H1 (cell line): ENCODE measurements around the gene COL28A1. TPM values are rescaled to one million over a fixed set of nuclear protein-coding genes. Genes with fewer than 3 reads are reported as not detected.
"Not testable (repeated sequence)": the region's sequence is repeated elsewhere in the genome, so short reads cannot be mapped to it uniquely, and the experiment has no call there.

ENCODE experiments used
- CTCF ChIA-PET: fragments of 300-600 bp; sonication (Branson Sonifier 250); formaldehyde crosslinking; loops from one replicate; lab custom pipeline; 2021; ENCODE audit not compliant: partially characterized antibody; lab: Charles Lee
- POLR2A ChIA-PET: fragments of 300-600 bp; sonication (Branson Sonifier 250); formaldehyde crosslinking; loops from one replicate; lab custom pipeline; 2021; ENCODE audit warnings: inconsistent platforms; ENCODE audit not compliant: partially characterized antibody; lab: Charles Lee
- DNase-seq, 2 experiments: peaks; one replicate each; pipeline versions ENCODE4 v3.0.0 to v3.0.0-alpha.2; 2010 to 2022; ENCODE audit warnings: low spot score in 2 of 2, low read depth in 1 of 2, mixed read lengths in 1 of 2
- FAIRE-seq: peaks from 2 replicates; lab custom pipeline; 2011; peaks lifted over from hg19 to GRCh38; lab: Jason Lieb, UNC
- H2AFZ ChIP-seq: 2 replicates; pipeline ENCODE4 v1.8.1; 2012; ENCODE audit warnings: low read length, inconsistent platforms
- H2AK5ac ChIP-seq: 2 replicates; pipeline ENCODE4 v1.6.1; 2013; ENCODE audit warnings: low read depth, low read length
- H2BK120ac ChIP-seq: replicated peaks from 2 replicates; pipeline ENCODE3; 2013; ENCODE audit warnings: low read depth, low read length, inconsistent platforms
- H2BK12ac ChIP-seq: 2 replicates; pipeline ENCODE4 v1.6.1; 2013; ENCODE audit warnings: low read depth, low read length
- H2BK15ac ChIP-seq: 2 replicates; pipeline ENCODE4 v1.6.1; 2013; ENCODE audit warnings: low read length
- H2BK20ac ChIP-seq: 2 replicates; pipeline ENCODE4 v1.6.1; 2013; ENCODE audit warnings: low read length
- H2BK5ac ChIP-seq: 2 replicates; pipeline ENCODE4 v1.6.1; 2013; ENCODE audit warnings: low read depth, low read length
- H3K14ac ChIP-seq: 2 replicates; pipeline ENCODE4 v1.6.1; 2013; ENCODE audit warnings: inconsistent platforms; ENCODE audit not compliant: insufficient read length
- H3K18ac ChIP-seq: 2 replicates; pipeline ENCODE4 v1.6.1; 2013; ENCODE audit warnings: low read length; ENCODE audit errors: extremely low read depth
- H3K23ac ChIP-seq: 2 replicates; pipeline ENCODE4 v1.6.1; 2013; ENCODE audit warnings: inconsistent platforms; ENCODE audit not compliant: insufficient read length
- H3K23me2 ChIP-seq: 2 replicates; pipeline ENCODE4 v1.6.1; 2013; ENCODE audit warnings: low read depth, low read length
- H3K27ac ChIP-seq: 2 replicates; pipeline ENCODE4 v1.6.1; 2011; ENCODE audit warnings: low read depth, low read length, inconsistent platforms
- H3K27me3 ChIP-seq, 4 experiments: replicated peaks in 1 of 4; 1 replicate in 1 of 4; 2 replicates in 3 of 4; pipeline versions ENCODE4 v1.6.1 to v1.8.1; 2011 to 2013; ENCODE audit warnings: low read length in 3 of 4, mild to moderate bottlenecking in 3 of 4, inconsistent platforms in 2 of 4, mixed read lengths in 2 of 4, moderate library complexity in 1 of 4; ENCODE audit not compliant: control insufficient read depth in 3 of 4, insufficient read depth in 3 of 4; ENCODE audit errors: extremely low read depth in 1 of 4
- H3K36me3 ChIP-seq, 4 experiments: 2 replicates each; pipeline versions ENCODE4 v1.6.1 to v1.8.1; 2011 to 2013; ENCODE audit warnings: mild to moderate bottlenecking in 4 of 4, low read length in 3 of 4, moderate library complexity in 2 of 4, control low read depth in 1 of 4, inconsistent platforms in 1 of 4; ENCODE audit not compliant: insufficient read depth in 4 of 4, control insufficient read depth in 2 of 4
- H3K4ac ChIP-seq: replicated peaks from 2 replicates; pipeline ENCODE3; 2013; ENCODE audit warnings: low read length, low read depth, mixed read lengths, inconsistent platforms; ENCODE audit not compliant: insufficient read length
- H3K4me1 ChIP-seq, 4 experiments: replicated peaks in 1 of 4; 1 replicate in 1 of 4; 2 replicates in 3 of 4; pipeline versions ENCODE4 v1.6.1 to v1.8.1; 2011 to 2013; ENCODE audit warnings: low read length in 3 of 4, inconsistent platforms in 2 of 4, mixed read lengths in 1 of 4; ENCODE audit not compliant: insufficient read depth in 4 of 4, control insufficient read depth in 3 of 4
- H3K4me2 ChIP-seq, 2 experiments: 2 replicates each; pipeline versions ENCODE4 v1.6.1 to v1.8.1; 2011 to 2013; ENCODE audit warnings: low read depth in 2 of 2, low read length in 2 of 2, control low read depth in 1 of 2, inconsistent platforms in 1 of 2, mild to moderate bottlenecking in 1 of 2; ENCODE audit not compliant: insufficient read depth in 1 of 2
- H3K4me3 ChIP-seq, 4 experiments: fragments of 200-600, 300-600 bp in 1 of 4; sonication (generic), shearing (Covaris generic), sonication (Bioruptor Twin) in 1 of 4; 2 replicates each; pipeline versions ENCODE4 v1.5.1 to v1.8.1; 2011 to 2016; ENCODE audit warnings: low read length in 4 of 4, low read depth in 3 of 4, control low read depth in 2 of 4, inconsistent platforms in 2 of 4, mild to moderate bottlenecking in 2 of 4, mixed read lengths in 1 of 4, moderate library complexity in 1 of 4; ENCODE audit not compliant: insufficient read depth in 2 of 4; ENCODE audit errors: extremely low read depth in 1 of 4
- H3K56ac ChIP-seq: replicated peaks from 2 replicates; pipeline ENCODE3; 2013; ENCODE audit warnings: low read depth, mild to moderate bottlenecking, mixed read lengths, low read length, inconsistent platforms; ENCODE audit not compliant: insufficient read length
- H3K79me1 ChIP-seq: 2 replicates; pipeline ENCODE4 v1.6.1; 2013; ENCODE audit warnings: low read depth, low read length, control low read depth
- H3K79me2 ChIP-seq, 2 experiments: 2 replicates each; pipeline versions ENCODE4 v1.6.1 to v1.8.1; 2012 to 2013; ENCODE audit warnings: low read length in 2 of 2, mild to moderate bottlenecking in 2 of 2, inconsistent platforms in 1 of 2; ENCODE audit not compliant: insufficient read depth in 2 of 2, control insufficient read depth in 1 of 2
- H3K9ac ChIP-seq, 4 experiments: replicated peaks in 1 of 4; 1 replicate in 1 of 4; 2 replicates in 3 of 4; pipeline versions ENCODE4 v1.6.1 to v1.8.1; 2011 to 2013; ENCODE audit warnings: low read depth in 3 of 4, low read length in 3 of 4, control low read depth in 2 of 4, mild to moderate bottlenecking in 2 of 4, moderate library complexity in 2 of 4, inconsistent platforms in 1 of 4; ENCODE audit errors: extremely low read depth in 1 of 4
- H3K9me3 ChIP-seq, 2 experiments: 2 replicates each; pipeline versions ENCODE4 v1.6.1 to v1.8.1; 2012 to 2013; ENCODE audit warnings: mild to moderate bottlenecking in 2 of 2, moderate library complexity in 2 of 2, control low read depth in 1 of 2, inconsistent platforms in 1 of 2, low read depth in 1 of 2, low read length in 1 of 2, mixed read lengths in 1 of 2; ENCODE audit not compliant: insufficient read depth in 2 of 2
- H4K20me1 ChIP-seq, 2 experiments: replicated peaks in 1 of 2; 2 replicates each; pipeline versions ENCODE3 to v1.8.1; 2011 to 2013; ENCODE audit warnings: inconsistent platforms in 2 of 2, low read length in 2 of 2, mild to moderate bottlenecking in 1 of 2; ENCODE audit not compliant: insufficient read depth in 2 of 2, control insufficient read depth in 1 of 2
- H4K5ac ChIP-seq: 2 replicates; pipeline ENCODE4 v1.6.1; 2013; ENCODE audit warnings: low read length, low read depth, mixed read lengths, inconsistent platforms; ENCODE audit not compliant: insufficient read length
- H4K8ac ChIP-seq: 2 replicates; pipeline ENCODE4 v1.8.0; 2013; ENCODE audit warnings: mild to moderate bottlenecking, moderate library complexity, low read length, inconsistent platforms; ENCODE audit not compliant: insufficient read depth; ENCODE audit errors: extremely low read depth
- H4K91ac ChIP-seq: replicated peaks from 2 replicates; pipeline ENCODE3; 2013; ENCODE audit warnings: low read length, mixed read lengths, inconsistent platforms; ENCODE audit not compliant: insufficient read length
- WGBS, 2 experiments: shearing (Covaris generic) in 1 of 2; methylation state at CpG; one replicate each; pipeline versions ENCODE4 v1.1.6 to v1.1.7; 2013 to 2015; ENCODE audit warnings: low lambda C conversion rate in 2 of 2, mixed read lengths in 2 of 2, inconsistent platforms in 1 of 2, low coverage in 1 of 2, missing lambda C conversion rate in 1 of 2; ENCODE audit not compliant: insufficient replicate concordance in 2 of 2, insufficient coverage in 1 of 2, insufficient read length in 1 of 2; ENCODE audit errors: extremely low coverage in 1 of 2, missing lambda C conversion rate in 1 of 2; 5-methylcytosine and 5-hydroxymethylcytosine counted together
- polyA plus RNA-seq, 7 experiments: library from polyadenylated mRNA; depleted of rRNA in 3 of 7; stranded (reverse) in 5 of 7; unstranded in 2 of 7; fragments of >200 nt in 5 of 7; fragments of 200-250 nt in 2 of 7; gene quantifications; 1 replicate in 5 of 7; 2 replicates in 1 of 7; 4 replicates in 1 of 7; pipeline versions ENCODE4 v1.2.1 to v1.2.3, GENCODE V29; 2011 to 2013; ENCODE audit warnings: missing spikeins in 2 of 7, mixed read lengths in 2 of 7
- total RNA-seq: library from RNA; stranded (reverse); fragmentation: NEBNext Ultra II Directional; extraction: Animal tissue kit (Norgen Biotek cat#: 25700); gene quantifications from 2 replicates; pipeline ENCODE4 v1.2.1, GENCODE V29; 2021

COL28A1 gene
- total and polyA plus RNA-seq, 2 of the 8 experiments (the other 6 are each of a cell fraction or from before 2014, with no cell fraction given), result 0.22 to 0.38 TPM

DNA sequence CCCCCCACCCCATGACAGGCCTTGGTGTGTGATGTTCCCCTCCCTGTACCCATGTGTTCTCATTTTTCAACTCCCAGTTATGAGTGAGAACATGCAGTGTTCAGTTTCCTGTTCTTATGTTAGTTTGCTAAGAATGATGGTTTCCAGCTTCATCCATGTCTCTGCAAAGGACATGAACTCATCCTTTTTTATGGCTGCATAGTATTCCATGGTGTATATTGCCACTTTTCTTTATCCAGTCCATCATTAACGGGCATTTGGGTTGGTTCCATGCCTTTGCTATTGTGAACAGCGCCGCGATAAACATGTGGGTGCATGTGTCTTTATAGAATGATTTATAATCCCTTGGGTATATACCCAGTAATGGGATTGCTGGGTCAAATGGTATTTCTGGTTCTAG lies 147.5 kb downstream of the COL28A1 start:
- CTCF ChIA-PET, result not testable (repeated sequence)

More for the DNA sequence above, 147.5 kb downstream of the COL28A1 start:
- H2BK15ac ChIP-seq, H3K4ac ChIP-seq, H4K20me1 ChIP-seq, H2BK5ac ChIP-seq, H3K79me1 ChIP-seq, H2AFZ ChIP-seq, H3K4me3 ChIP-seq, H3K14ac ChIP-seq, H2BK120ac ChIP-seq, H4K8ac ChIP-seq, H4K5ac ChIP-seq, H3K4me1 ChIP-seq, H2BK12ac ChIP-seq, H3K27ac ChIP-seq, H3K23ac ChIP-seq, POLR2A ChIA-PET, FAIRE-seq, H3K18ac ChIP-seq, H3K36me3 ChIP-seq, H3K9ac ChIP-seq, H4K91ac ChIP-seq, H3K56ac ChIP-seq, H3K27me3 ChIP-seq, DNase-seq, H3K4me2 ChIP-seq, H3K23me2 ChIP-seq, H3K79me2 ChIP-seq, H3K9me3 ChIP-seq, H2BK20ac ChIP-seq, H2AK5ac ChIP-seq: not testable (repeated sequence)
- WGBS, 2 experiments, result 98% methylated on average over 4 of the region's 4 CpGs; no CpG with 5 or more reads in 1 of the 2 experiments
